Panc1 (cell line): Measurements from ENCODE around the gene MAP3K3.

Experiments used
- CTCF ChIP-seq: fragments of 450-650 bp; IDR thresholded peaks from 2 replicates; pipeline ENCODE4 v1.5.1; 2017; ENCODE audit warnings: mild to moderate bottlenecking
- POLR2AphosphoS5 ChIP-seq: IDR thresholded peaks from 2 replicates; pipeline ENCODE4 v1.6.1; 2012; ENCODE audit warnings: mild to moderate bottlenecking, low read depth, low read length, moderate library complexity
- REST ChIP-seq, 2 experiments: IDR thresholded peaks; 2 replicates each; pipeline ENCODE4 v1.6.1; 2011 to 2012; ENCODE audit warnings: low read depth in 2 of 2, control low read depth in 1 of 2, low read length in 1 of 2, mild to moderate bottlenecking in 1 of 2, moderate library complexity in 1 of 2; ENCODE audit not compliant: insufficient read depth in 1 of 2
- SIN3A ChIP-seq: IDR thresholded peaks from 2 replicates; pipeline ENCODE4 v1.6.1; 2012; ENCODE audit warnings: low read depth, mild to moderate bottlenecking, low read length, moderate library complexity, borderline replicate concordance; ENCODE audit not compliant: insufficient read depth
- TCF7L2 ChIP-seq: IDR thresholded peaks from 2 replicates; pipeline ENCODE4 v1.6.1; 2011; ENCODE audit warnings: mild to moderate bottlenecking, low read depth, low read length, inconsistent platforms

GRCh38 chr17:63700528-63701455, 78.6 kb downstream of the MAP3K3 start:
- TF ChIP-seq TCF7L2 (no peak), CTCF (no peak; the same call in 1 of the 2 replicates), POLR2AphosphoS5 (no peak), SIN3A (no peak), REST (IDR thresholded peaks at IDR 0.05; ENCODE audit: insufficient read depth in 1 of 2, low read depth in 2 of 2, low read length in 1 of 2) (no peak)
